Stimulated activated CD4-positive, alpha-beta T cell treated with anti-CD3 and anti-CD28 coated beads, Interleukin-1b, Interleukin-23, amount 100 ng/mL, for 1 hour (primary cell): ENCODE results near the gene BBLN.
A peak's percentile ranks its signal among the peaks of the same experiment; 100 is the strongest.
"Not testable (repeated sequence)": the region's sequence is repeated elsewhere in the genome, so short reads cannot be mapped to it uniquely, and the experiment has no call there.

ENCODE experiments used
- DNase-seq, 2 donors: peaks; one replicate each; pipeline ENCODE4 v3.0.0-alpha.2; 2020; ENCODE audit warnings: low read depth in 2 of 2

The BBLN gene

GRCh38 chr9:128159784-128160602, at the start of gene BBLN:
Gene BBLN (plus strand): TSS chr9:128160265. CDS start chr9:128160408, 143 bp downstream.
- DNase-seq = peak; percentile 84 to 92

- DNase-seq = not testable (repeated sequence)
These were observed 48.3 kb upstream of the BBLN start for GRCh38 chr9:128111726-128112125.

GRCh38 chr9:128113526-128114325, 46.3 kb upstream of the BBLN start:
- no peak for DNase-seq

- no peak for DNase-seq
These were observed 45.5 kb upstream of the BBLN start for GRCh38 chr9:128114326-128115186.

GRCh38 chr9:128115187-128116103, 44.6 kb upstream of the BBLN start:
- DNase-seq = no peak

- no peak for DNase-seq
These were observed 43.7 kb upstream of the BBLN start for GRCh38 chr9:128116104-128117083.

GRCh38 chr9:128117613-128118471, 42.2 kb upstream of the BBLN start:
- peak; percentile 95 to 99 for DNase-seq

- no peak for DNase-seq
These were observed 41.6 kb upstream of the BBLN start for GRCh38 chr9:128118472-128118857.

- DNase-seq = no peak
These were observed 40.9 kb upstream of the BBLN start for GRCh38 chr9:128118971-128119665.

GRCh38 chr9:128120061-128120740, 39.9 kb upstream of the BBLN start:
- no peak for DNase-seq

GRCh38 chr9:128120741-128121465, 39.2 kb upstream of the BBLN start:
- DNase-seq = no peak

- DNase-seq = no peak
These were observed 38.6 kb upstream of the BBLN start for GRCh38 chr9:128121466-128121810.

- no peak for DNase-seq
These were observed 37.9 kb upstream of the BBLN start for GRCh38 chr9:128121924-128122808.

GRCh38 chr9:128122809-128123175, 37.3 kb upstream of the BBLN start:
- DNase-seq = no peak

- no peak for DNase-seq
These were observed 36.5 kb upstream of the BBLN start for GRCh38 chr9:128123451-128124080.
